Activated CD4-positive, alpha-beta memory T cell treated with anti-CD3 and anti-CD28 coated beads for 36 hours (primary cell): ENCODE data around the gene SRP9. TPM values are rescaled to one million over a fixed set of nuclear protein-coding genes. Genes with fewer than 3 reads are reported as not detected.
"Not testable (repeated sequence)": the region's sequence is repeated elsewhere in the genome, so short reads cannot be mapped to it uniquely, and the experiment has no call there.

Experiments
- CTCF ChIA-PET: fragments of 350-600 bp; sonication (Branson Sonifier 250); formaldehyde crosslinking; loops from one replicate; lab custom pipeline; 2021; ENCODE audit warnings: antibody characterized with exemption, inconsistent platforms; lab: Charles Lee
- POLR2A ChIA-PET: fragments of 350-600 bp; sonication (Branson Sonifier 250); formaldehyde crosslinking; loops from one replicate; lab custom pipeline; 2021; ENCODE audit warnings: antibody characterized with exemption; lab: Charles Lee
- DNase-seq: peaks from one replicate; pipeline ENCODE4 v3.0.0-alpha.2; 2020
- H3K27ac Mint-ChIP-seq: one replicate; pipeline ENCODE4 v1.8.0; 2021; ENCODE audit warnings: mixed read lengths
- H3K27me3 Mint-ChIP-seq: one replicate; pipeline ENCODE4 v1.8.0; 2021; ENCODE audit warnings: mixed read lengths
- H3K36me3 Mint-ChIP-seq: one replicate; pipeline ENCODE4 v1.8.0; 2021; ENCODE audit warnings: mixed read lengths
- H3K4me1 Mint-ChIP-seq: one replicate; pipeline ENCODE4 v1.8.0; 2021; ENCODE audit warnings: low read depth, mixed read lengths
- H3K4me3 Mint-ChIP-seq: one replicate; pipeline ENCODE4 v1.8.0; 2021; ENCODE audit warnings: mild to moderate bottlenecking, mixed read lengths
- H3K9me3 Mint-ChIP-seq: one replicate; pipeline ENCODE4 v1.8.0; 2021; ENCODE audit warnings: mixed read lengths
- intact Hi-C: fragments of 100-400 bp; cut with micrococcal nuclease; formaldehyde crosslinking; loops from one replicate; pipeline ENCODE4 v1.15.1; 2023
- total RNA-seq, 2 experiments: library from RNA; stranded (reverse); gene quantifications; one replicate each; pipeline ENCODE4 v1.2.3, GENCODE V29; 2021

The SRP9 gene
- total RNA-seq, 2 experiments from 2014 or later, result 294 to 314 TPM

DNA sequence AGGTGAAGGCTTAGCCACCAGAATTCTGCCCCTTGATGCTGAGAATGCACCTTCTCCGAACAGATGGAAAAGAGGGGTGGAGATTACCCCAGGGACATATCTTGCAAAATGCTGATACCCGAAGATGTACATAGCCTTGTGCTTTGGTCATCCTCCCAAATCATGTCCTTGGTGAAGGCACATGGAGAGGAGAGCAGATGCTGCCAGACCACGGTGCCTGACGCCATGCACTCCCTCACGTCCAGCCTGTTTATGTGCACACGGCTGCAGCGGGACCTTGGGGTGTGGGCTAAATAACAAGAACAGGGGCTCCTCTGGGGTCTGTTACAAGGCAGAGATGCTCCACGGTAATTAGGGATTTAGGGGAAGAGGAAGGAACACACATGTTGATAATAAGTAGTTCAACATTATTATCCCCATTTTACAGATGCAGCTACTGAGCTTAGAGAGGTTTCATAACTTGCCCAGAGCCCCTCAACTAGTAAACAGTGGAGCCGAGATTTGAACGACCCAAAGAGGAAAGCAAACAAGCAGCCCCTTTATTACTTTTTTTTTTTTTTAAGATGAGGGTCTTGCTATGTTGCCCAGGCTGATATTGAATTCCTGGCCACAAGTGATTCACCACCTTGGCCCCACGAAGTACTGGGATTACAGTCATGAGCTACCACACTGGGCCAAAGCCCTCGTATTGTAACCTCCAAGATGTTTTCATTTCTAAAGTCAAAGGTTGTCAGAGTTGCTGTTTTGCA, 45.2 kb downstream of the SRP9 start:
- CTCF ChIA-PET, result no interaction called here
- POLR2A ChIA-PET, result no interaction called here
- no peaks in the 10 kb centered on the region for H3K36me3 Mint-ChIP-seq
- DNase-seq, result no peak
- H3K4me3 Mint-ChIP-seq, result no peak overlapping the region
- no peaks in the 10 kb centered on the region for H3K4me1 Mint-ChIP-seq
- no peaks in the 10 kb centered on the region for H3K9me3 Mint-ChIP-seq
- no peaks in the 10 kb centered on the region for H3K27me3 Mint-ChIP-seq
- intact Hi-C loops, result no loop called here
- H3K27ac Mint-ChIP-seq, result no peak overlapping the region

DNA sequence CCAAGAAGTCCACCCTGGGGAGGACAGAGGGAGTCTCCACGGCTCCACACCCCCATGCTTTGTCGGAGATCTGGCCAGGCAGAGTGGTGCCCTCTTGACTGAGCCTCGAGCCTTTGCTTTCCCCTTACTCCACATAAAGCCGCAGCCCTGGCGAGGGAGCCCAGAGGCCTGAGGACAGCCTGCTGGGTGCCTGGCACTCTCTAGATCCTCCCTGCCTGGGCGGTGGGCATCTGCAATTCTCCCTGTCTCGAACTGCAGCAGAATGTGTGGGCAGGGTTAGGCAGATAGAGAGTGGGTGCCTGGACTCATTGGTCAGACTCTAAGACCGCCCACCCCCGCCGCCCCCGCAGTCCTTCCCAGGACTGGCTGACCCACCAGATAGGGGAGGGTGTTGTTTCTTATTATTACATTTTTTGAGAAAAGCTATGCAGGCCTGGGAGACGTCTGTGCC, 46.2 kb downstream of the SRP9 start:
- POLR2A ChIA-PET, result no interaction called here
- DNase-seq, result no peak

DNA sequence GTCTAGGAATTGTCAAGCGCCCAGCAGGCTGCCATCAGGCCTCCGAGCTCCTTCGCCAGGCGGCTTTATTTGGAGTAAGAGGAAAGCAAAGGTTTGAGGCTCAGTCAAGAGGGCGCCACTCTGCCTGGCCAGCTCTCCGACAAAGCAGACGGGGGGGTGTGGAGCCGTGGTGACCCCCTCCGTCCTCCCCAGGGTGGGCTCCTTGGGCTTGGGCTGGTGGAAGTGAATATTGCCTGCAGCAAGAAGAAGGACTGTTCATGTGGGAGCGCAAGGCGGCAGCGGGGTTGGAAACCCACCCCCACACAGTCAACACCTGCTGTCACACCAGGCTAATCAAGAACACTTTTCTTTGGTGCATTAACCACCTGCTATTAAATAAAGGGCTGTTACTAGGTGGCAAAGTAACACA, 46.9 kb downstream of the SRP9 start:
- intact Hi-C loops, result no loop called here
- H3K36me3 Mint-ChIP-seq, result no peaks in the 10 kb centered on the region
- H3K27me3 Mint-ChIP-seq, result no peaks in the 10 kb centered on the region
- ChIA-PET CTCF (no interaction called here), POLR2A (no interaction called here)
- no peak overlapping the region for H3K27ac Mint-ChIP-seq
- H3K9me3 Mint-ChIP-seq, result no peaks in the 10 kb centered on the region
- DNase-seq, result no peak
- H3K4me1 Mint-ChIP-seq, result no peaks in the 10 kb centered on the region
- no peak overlapping the region for H3K4me3 Mint-ChIP-seq

More for the DNA sequence above, 46.2 kb downstream of the SRP9 start:
- no peak overlapping the region for H3K27ac Mint-ChIP-seq
- no peaks in the 10 kb centered on the region for H3K4me1 Mint-ChIP-seq
- no peak overlapping the region for H3K4me3 Mint-ChIP-seq
- H3K9me3 Mint-ChIP-seq, result no peaks in the 10 kb centered on the region
- no peaks in the 10 kb centered on the region for H3K36me3 Mint-ChIP-seq
- no peaks in the 10 kb centered on the region for H3K27me3 Mint-ChIP-seq
- CTCF ChIA-PET, result no interaction called here
- intact Hi-C loops, result no loop called here

DNA sequence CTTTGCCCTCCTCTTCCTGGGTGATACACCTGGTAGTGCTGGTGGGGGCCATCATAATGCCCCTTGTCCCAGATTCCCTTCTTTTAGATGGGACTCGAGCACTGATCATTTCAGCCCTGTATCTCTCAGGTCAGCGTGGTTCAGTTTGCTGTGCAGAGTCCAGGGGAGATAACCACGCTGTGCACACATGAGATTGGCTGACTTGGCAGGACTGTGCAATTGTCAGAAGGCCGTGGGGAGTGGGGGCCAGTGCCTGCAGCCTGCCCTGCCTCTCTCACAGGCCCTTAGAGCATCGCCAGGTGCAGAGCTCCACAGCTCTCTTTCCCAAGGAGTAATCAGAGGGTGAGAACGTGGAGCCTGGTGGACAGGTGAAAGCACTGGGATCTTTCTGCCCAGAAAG, 47.5 kb downstream of the SRP9 start:
- ChIA-PET POLR2A (no interaction called here), CTCF (no interaction called here)
- no peaks in the 10 kb centered on the region for H3K9me3 Mint-ChIP-seq
- H3K4me3 Mint-ChIP-seq, result no peak overlapping the region
- intact Hi-C loops, result no loop called here
- H3K27ac Mint-ChIP-seq, result no peak overlapping the region
- no peaks in the 10 kb centered on the region for H3K4me1 Mint-ChIP-seq
- DNase-seq, result no peak
- no peaks in the 10 kb centered on the region for H3K36me3 Mint-ChIP-seq
- H3K27me3 Mint-ChIP-seq, result no peaks in the 10 kb centered on the region

DNA sequence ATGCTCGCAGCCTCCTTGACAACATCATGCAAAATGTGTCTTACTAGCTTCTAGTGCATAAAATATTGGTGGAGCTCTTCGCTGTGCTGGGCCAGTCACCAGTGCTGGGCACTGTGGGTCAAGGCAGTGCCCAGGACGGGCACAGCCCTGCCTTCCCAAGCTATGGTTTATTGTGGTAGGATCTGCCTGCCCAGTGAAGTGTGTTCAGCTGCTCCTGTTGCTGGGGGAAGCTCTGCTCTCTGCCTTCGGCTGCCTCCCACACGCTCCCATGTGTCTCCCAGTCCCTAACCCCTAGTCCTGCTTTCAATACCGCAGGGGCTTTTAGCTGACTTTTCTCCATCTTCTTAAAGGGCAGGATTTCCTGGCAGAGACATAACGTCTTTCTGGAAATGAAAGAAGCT, 48.0 kb downstream of the SRP9 start:
- H3K27ac Mint-ChIP-seq, result no peak overlapping the region
- no peaks in the 10 kb centered on the region for H3K4me1 Mint-ChIP-seq
- intact Hi-C loops, result no loop called here
- H3K36me3 Mint-ChIP-seq, result no peaks in the 10 kb centered on the region
- ChIA-PET CTCF (no interaction called here), POLR2A (no interaction called here)
- H3K9me3 Mint-ChIP-seq, result no peaks in the 10 kb centered on the region
- no peaks in the 10 kb centered on the region for H3K27me3 Mint-ChIP-seq
- DNase-seq, result no peak
- H3K4me3 Mint-ChIP-seq, result no peak overlapping the region

DNA sequence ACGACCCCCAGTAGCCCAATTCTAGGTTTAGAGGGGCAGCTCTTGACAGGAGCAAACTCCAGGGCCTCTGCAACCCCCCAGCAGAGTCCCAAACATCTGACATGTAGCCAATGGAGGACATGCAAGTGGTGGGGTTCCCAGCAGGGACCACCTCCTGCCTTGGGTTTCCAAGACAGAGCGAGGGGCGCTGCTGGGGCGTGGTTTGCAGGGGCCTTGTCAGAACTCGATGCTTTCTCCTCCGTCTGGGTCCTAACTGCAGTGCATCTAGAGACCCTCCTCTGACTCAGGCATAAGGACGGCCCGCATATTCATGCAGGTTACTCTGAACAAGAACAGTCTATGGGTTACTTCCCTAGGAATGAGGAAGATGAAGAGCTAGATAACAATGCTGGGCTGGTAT, 49.5 kb downstream of the SRP9 start:
- no peak for DNase-seq
- no peak overlapping the region for H3K27ac Mint-ChIP-seq
- H3K4me1 Mint-ChIP-seq, result no peaks in the 10 kb centered on the region
- ChIA-PET CTCF (no interaction called here), POLR2A (no interaction called here)
- no peaks in the 10 kb centered on the region for H3K36me3 Mint-ChIP-seq
- no peaks in the 10 kb centered on the region for H3K9me3 Mint-ChIP-seq
- no peaks in the 10 kb centered on the region for H3K27me3 Mint-ChIP-seq
- intact Hi-C loops, result no loop called here
- no peak overlapping the region for H3K4me3 Mint-ChIP-seq

DNA sequence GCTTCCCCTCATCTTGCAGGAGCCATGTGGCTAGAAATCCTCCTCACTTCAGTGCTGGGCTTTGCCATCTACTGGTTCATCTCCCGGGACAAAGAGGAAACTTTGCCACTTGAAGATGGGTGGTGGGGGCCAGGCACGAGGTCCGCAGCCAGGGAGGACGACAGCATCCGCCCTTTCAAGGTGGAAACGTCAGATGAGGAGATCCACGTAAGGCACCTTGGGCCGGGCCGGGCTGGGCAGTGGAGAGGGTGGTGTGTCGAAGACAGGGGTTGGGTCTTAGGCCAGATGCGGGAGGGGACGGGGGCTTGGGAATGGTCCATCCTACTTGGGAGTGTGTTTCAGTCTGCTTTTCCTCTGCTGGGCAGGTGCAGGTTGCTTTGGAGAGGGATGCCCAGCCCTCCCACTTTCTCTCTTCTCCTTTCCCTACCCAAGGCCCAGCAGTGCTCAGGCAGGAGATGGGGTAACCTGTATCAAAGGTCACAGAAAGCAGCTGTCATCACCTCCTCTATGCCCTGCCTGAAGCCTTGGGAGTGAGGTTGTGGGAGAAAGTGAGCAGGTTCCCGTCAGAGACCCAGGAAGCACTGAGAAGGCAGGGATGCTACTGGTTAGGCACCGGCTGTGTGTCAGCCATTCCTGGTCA, 51.2 kb downstream of the SRP9 start:
- Mint-ChIP-seq H3K4me1 (no peaks in the 10 kb centered on the region), H3K36me3 (no peaks in the 10 kb centered on the region), H3K9me3 (no peaks in the 10 kb centered on the region), H3K4me3 (no peak overlapping the region), H3K27me3 (no peaks in the 10 kb centered on the region), H3K27ac (no peak overlapping the region)
- no peak for DNase-seq
- intact Hi-C loops, result no loop called here
- POLR2A ChIA-PET, result interaction anchor here (1.0 kb wide), 1 partner anchor 12 kb away, joined by 3 read pairs; no protein-coding TSS in a partner anchor
- CTCF ChIA-PET, result interaction anchor here (1.0 kb wide), 1 partner anchor 362 kb away, joined by 3 read pairs; no protein-coding TSS in a partner anchor

DNA sequence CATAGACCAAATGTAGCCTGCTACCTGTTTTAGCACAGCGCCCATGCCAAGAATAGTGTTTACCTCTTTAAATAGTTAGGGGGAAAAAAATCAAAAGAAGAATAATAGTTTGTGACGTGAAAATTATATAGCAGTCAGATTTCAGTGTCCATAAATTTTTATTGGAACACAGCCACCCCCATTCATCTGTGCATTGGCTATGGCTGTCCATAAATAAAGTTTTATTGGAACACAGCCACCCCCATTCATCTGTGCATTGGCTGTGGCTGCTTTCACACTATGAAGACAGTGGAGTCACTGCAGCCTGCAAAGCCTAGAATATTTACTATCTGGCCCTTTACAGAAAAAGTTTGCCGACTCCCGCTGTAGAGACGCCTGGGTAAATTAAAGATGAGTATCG, 53.2 kb downstream of the SRP9 start:
- Mint-ChIP-seq H3K27me3 (no peaks in the 10 kb centered on the region), H3K36me3 (no peaks in the 10 kb centered on the region), H3K9me3 (no peaks in the 10 kb centered on the region), H3K4me3 (no peak overlapping the region), H3K4me1 (no peaks in the 10 kb centered on the region), H3K27ac (no peak overlapping the region)
- CTCF ChIA-PET, result no interaction called here
- DNase-seq, result no peak
- intact Hi-C loops, result no loop called here
- POLR2A ChIA-PET, result no interaction called here

DNA sequence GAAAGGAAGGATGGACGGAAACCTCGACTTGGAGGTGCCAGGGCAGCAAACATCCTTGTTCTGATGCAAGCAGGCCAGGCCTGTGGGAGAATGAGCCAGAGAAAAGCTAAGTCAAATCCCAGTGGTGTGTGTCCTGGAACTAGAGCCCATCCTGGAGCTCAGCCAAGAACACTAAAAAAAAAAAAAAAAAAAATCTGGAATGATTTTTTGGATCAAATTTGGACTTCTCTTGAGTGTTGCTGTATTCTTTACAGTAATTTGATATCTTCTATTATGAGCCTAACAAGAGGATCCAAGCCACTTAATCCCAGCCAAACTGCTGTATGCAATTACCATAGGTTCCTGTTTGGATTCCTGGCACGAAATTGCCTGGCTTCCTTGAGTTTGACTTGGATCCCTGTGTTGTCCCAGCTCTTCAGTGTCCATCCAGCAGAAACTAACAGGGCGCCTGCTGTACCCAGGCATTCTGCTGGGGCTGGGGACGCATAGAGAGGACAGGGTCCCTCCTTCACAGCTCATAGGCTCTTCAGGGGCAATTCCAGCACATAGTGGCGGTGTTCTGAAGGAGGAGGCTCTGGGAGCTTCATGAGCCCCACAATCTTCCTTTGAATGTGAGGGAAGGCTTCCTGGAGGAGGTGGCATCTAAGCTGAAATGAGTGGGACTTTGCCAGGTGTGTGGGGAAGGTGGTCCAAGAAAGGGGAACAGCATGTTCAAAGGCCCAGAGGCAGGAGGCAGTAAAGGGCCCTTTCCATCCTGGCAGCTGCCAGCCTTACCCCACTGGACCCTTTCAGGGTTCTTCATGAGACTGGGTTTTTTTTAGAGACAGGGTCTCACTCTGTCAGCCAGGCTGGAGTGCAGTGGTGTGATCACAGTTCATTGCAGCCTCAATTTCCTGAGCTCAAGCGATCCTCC, 57.0 kb downstream of the SRP9 start:
- POLR2A ChIA-PET, result no interaction called here
- no peak for DNase-seq
- Mint-ChIP-seq H3K4me3 (no peak overlapping the region), H3K27ac (no peak overlapping the region), H3K36me3 (no peaks in the 10 kb centered on the region), H3K4me1 (no peaks in the 10 kb centered on the region), H3K27me3 (no peaks in the 10 kb centered on the region), H3K9me3 (no peaks in the 10 kb centered on the region)
- CTCF ChIA-PET, result interaction anchor here (0.7 kb wide), 1 partner anchor 1953 kb away, joined by 3 read pairs; no protein-coding TSS in a partner anchor
- intact Hi-C loops, result no loop called here

DNA sequence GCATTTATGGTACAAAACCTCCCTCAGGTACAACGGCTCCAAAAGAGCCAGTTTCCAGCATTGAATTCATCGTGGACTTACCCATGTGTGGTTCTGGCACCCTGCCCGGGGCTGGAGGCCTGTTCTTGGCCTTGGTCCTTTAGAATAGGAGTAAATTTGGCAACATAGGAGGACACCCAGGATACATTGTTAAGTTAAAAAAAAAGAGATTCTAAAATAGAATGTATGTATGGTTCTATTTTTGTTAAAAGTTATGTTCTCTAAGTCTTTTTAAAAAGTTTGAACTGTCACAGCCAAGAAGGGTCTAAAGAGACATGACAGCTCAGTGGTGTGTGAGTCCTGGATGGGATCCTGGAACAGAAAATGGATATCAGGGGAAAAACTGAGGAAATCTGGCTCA, 58.2 kb downstream of the SRP9 start:
- no peak overlapping the region for H3K27ac Mint-ChIP-seq
- no peaks in the 10 kb centered on the region for H3K36me3 Mint-ChIP-seq
- no peaks in the 10 kb centered on the region for H3K27me3 Mint-ChIP-seq
- CTCF ChIA-PET, result no interaction called here
- no peaks in the 10 kb centered on the region for H3K9me3 Mint-ChIP-seq
- no peak for DNase-seq
- H3K4me1 Mint-ChIP-seq, result no peaks in the 10 kb centered on the region
- POLR2A ChIA-PET, result no interaction called here
- no peak overlapping the region for H3K4me3 Mint-ChIP-seq
- intact Hi-C loops, result no loop called here

DNA sequence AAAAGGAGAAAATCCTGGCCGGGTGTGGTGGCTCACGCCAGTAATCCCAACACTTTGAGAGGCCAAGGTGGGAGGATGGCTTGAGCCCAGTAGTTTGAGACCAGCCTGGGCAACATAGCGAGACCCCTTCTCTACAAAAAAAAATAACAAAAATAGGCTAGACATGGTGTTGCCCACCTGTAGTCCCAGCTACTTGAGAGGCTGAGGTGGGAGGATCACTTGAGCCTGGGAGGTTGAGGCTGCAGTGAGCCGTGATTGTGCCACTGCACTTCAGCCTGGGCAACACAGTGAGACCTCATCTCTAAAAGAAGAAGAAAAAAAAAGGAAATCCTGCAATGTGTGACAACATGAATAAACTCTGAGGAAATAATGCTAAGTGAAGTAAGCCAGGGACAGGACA, 58.7 kb downstream of the SRP9 start:
- not testable (repeated sequence) for H3K4me1 Mint-ChIP-seq

DNA sequence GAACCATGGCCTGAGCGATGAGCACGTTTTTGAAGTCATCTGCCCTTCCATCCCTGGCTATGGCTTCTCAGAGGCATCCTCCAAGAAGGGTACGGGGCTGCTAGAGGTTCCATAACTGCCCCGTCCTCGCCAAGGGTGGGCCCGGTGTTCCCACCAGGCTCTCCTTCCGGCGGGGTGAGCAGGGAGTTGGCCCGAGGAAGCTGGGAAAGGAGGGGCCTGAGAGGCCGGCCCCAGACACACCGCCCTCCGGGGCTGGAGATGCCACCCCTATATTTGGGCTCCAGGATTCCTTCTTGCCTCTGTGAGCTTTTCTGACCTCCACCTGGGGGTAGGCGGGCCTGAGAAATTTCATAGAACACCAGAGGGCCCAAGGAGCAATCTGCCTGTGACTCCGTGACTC, 61.2 kb downstream of the SRP9 start:
- H3K27me3 Mint-ChIP-seq, result no peaks in the 10 kb centered on the region
- no peaks in the 10 kb centered on the region for H3K36me3 Mint-ChIP-seq
- POLR2A ChIA-PET, result no interaction called here
- H3K27ac Mint-ChIP-seq, result no peak overlapping the region
- DNase-seq, result no peak
- H3K4me1 Mint-ChIP-seq, result peaks cover 10% of the 10 kb centered on the region
- intact Hi-C loops, result no loop called here
- no peak overlapping the region for H3K4me3 Mint-ChIP-seq
- no peaks in the 10 kb centered on the region for H3K9me3 Mint-ChIP-seq
- CTCF ChIA-PET, result no interaction called here

More for the DNA sequence above, 58.7 kb downstream of the SRP9 start:
- intact Hi-C loops, H3K9me3 Mint-ChIP-seq, H3K27ac Mint-ChIP-seq, H3K36me3 Mint-ChIP-seq, H3K4me3 Mint-ChIP-seq, CTCF ChIA-PET, H3K27me3 Mint-ChIP-seq, DNase-seq: not testable (repeated sequence)
- POLR2A ChIA-PET, result interaction anchor here (0.6 kb wide), 1 partner anchor 464 kb away, joined by 3 read pairs; no protein-coding TSS in a partner anchor
